NCI-H1417 (cell line): ENCODE data around the gene COL6A6.

ENCODE experiments used
- DNase-seq, 3 experiments: peaks; one replicate each; lab custom pipeline; 2025; lab: John Stamatoyannopoulos, UW

The COL6A6 gene, protein sequence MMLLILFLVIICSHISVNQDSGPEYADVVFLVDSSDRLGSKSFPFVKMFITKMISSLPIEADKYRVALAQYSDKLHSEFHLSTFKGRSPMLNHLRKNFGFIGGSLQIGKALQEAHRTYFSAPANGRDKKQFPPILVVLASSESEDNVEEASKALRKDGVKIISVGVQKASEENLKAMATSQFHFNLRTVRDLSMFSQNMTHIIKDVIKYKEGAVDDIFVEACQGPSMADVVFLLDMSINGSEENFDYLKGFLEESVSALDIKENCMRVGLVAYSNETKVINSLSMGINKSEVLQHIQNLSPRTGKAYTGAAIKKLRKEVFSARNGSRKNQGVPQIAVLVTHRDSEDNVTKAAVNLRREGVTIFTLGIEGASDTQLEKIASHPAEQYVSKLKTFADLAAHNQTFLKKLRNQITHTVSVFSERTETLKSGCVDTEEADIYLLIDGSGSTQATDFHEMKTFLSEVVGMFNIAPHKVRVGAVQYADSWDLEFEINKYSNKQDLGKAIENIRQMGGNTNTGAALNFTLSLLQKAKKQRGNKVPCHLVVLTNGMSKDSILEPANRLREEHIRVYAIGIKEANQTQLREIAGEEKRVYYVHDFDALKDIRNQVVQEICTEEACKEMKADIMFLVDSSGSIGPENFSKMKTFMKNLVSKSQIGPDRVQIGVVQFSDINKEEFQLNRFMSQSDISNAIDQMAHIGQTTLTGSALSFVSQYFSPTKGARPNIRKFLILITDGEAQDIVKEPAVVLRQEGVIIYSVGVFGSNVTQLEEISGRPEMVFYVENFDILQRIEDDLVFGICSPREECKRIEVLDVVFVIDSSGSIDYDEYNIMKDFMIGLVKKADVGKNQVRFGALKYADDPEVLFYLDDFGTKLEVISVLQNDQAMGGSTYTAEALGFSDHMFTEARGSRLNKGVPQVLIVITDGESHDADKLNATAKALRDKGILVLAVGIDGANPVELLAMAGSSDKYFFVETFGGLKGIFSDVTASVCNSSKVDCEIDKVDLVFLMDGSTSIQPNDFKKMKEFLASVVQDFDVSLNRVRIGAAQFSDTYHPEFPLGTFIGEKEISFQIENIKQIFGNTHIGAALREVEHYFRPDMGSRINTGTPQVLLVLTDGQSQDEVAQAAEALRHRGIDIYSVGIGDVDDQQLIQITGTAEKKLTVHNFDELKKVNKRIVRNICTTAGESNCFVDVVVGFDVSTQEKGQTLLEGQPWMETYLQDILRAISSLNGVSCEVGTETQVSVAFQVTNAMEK (N-terminal part only)

GRCh38 chr3:130516645-130517512 is at the start of gene COL6A6:
Gene COL6A6, plus strand, starts transcription at chr3:130517177. Its CDS starts 43,188 bp downstream, at chr3:130560365.
- peak in 2 of 3 experiments; percentile 10 to 19 for DNase-seq

DNA sequence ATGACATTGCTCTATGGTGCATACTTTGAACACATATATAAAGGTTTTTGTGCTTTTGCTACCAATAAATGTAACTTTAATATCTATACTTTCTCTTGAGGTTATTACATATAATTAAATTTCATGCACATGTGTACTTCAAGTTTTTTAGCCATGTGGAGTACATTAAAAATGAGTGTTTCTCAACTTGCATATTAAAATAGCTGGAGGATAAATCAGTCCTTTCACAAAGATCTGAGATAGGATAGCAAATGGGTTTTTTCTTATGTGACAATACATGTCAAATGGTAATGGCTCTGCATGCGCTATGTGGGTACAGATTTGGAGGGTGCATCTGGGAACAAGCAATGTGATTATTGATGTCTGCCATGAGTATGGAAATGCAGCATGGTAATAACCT is 48.7 kb upstream of the COL6A6 start:
- no peak for DNase-seq

GRCh38 chr3:130470126-130470525 is 46.9 kb upstream of the COL6A6 start:
- DNase-seq: no peak

DNA sequence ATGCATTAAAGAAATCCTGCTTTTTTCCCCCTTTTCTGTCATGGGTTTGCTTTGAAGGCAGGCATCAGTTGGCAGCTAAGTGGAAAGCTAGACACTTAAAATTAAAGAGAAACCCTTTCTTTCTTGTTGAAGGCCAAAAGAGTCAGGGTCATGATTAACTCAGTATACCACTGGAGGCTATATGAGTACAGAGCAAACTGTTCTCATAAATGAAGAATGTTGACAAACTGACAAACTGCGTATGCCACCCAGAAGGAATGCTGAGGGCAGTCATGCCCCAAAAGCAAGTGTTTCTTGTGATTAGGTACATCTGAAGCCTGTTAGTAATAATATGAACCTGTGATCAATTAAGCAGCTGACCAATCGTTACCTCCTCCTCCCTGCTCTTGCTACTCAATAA is 43.6 kb upstream of the COL6A6 start:
- DNase-seq: no peak

- peak in 1 of 3 experiments; percentile 22 for DNase-seq
These were observed 36.2 kb upstream of the COL6A6 start for GRCh38 chr3:130480736-130481135.

GRCh38 chr3:130488288-130488687 is 28.7 kb upstream of the COL6A6 start:
- no peak for DNase-seq

DNA sequence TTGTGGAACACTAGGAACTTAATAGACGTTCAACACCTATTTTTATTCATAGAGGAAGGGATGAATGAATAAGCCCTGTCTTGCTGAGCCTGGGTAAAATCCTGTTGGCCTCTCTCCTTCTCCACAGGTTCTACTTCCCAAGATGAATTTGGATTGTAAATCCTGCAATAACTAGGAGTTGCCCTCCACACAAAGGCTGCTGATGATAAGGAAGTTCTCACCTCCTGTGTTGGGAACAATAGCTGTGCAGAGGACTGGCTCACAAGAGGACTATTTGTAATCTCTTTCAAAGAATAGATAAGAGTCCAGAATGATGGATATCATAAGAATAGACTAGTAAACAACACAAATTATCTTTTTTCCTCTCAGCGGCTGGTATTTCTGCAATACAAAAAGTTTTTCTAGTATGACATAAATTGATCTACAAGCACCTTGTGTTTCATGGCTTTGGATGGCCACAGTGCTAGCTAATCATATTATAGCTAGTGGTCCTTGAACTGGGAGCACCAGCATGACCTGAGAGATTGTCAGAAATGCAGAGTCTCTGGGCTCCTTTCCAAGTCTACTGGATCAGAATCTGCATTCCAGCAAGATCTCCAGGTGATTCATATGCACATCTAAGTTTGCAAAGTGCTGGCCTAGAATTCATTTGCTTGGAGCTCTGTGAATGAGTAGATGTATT is 28.1 kb upstream of the COL6A6 start:
- no peak for DNase-seq

GRCh38 chr3:130490241-130490640 is 26.7 kb upstream of the COL6A6 start:
- no peak for DNase-seq

DNA sequence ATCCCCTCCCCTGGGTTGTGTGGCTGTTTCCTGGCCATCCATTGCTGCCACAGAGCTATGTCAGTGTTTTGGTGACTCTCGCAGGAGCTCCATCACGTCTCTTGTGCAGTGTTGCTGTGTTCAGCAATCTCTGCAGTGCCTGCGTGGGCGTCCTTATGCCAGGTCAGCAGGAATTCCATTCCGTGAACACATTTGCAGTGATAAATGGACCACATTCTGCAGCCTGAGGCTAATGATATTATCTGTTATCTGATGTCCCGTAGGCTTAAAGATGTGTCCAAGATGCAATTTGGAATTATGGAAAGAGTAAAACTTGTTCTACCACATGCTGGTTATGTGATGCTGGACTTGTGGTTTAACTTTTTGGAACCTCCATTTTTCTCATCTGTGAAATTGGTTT is 25.5 kb upstream of the COL6A6 start:
- no peak for DNase-seq

GRCh38 chr3:130504701-130505100 is 12.3 kb upstream of the COL6A6 start:
- DNase-seq: no peak

DNA sequence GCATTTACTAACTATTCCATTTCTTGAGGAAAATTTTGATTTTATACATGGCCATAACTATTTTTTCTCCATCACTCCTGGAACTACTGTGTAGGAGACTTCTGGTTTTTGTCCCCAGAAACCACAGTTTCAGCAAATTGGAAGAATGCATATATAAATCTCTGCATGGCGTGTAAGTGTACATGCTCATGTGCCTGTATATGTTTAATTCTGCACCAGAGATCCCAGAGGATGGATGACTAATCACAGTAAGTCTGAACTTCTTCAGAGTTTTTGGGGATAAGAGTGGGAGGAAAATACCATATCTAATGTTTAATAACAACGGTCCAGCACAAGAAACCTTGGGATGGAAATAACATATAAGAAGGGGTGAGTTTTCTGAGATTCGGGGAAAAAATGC is 10.9 kb upstream of the COL6A6 start:
- DNase-seq: no peak

- DNase-seq: no peak
These were observed 9.2 kb upstream of the COL6A6 start for GRCh38 chr3:130507746-130508145.

DNA sequence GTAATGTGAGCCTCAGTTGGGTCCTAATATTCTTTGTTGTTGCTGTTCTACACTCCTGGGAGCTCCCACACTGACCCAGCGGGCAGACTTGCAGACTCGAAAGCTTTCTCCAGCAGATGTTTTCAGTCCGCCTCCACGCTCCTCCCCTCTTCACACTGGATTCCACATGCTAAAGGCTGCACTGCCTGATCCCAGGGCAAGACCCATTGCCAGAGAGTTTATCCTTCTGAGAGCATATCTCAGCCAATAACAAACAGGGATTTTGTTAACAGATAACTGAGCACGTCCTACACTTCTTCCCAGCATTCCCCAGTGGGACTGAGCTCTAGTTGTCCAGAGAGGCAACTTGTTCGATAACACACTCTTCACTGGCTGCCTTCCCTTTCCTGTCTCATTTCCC is 8.0 kb upstream of the COL6A6 start:
- DNase-seq: no peak

- no peak for DNase-seq
These were observed 2.3 kb upstream of the COL6A6 start for GRCh38 chr3:130514681-130515080.

- DNase-seq: no peak
These were observed 1.2 kb upstream of the COL6A6 start for GRCh38 chr3:130515755-130516154.

- DNase-seq: no peak
These were observed 625 bp downstream of the COL6A6 start for GRCh38 chr3:130517602-130518001.

DNA sequence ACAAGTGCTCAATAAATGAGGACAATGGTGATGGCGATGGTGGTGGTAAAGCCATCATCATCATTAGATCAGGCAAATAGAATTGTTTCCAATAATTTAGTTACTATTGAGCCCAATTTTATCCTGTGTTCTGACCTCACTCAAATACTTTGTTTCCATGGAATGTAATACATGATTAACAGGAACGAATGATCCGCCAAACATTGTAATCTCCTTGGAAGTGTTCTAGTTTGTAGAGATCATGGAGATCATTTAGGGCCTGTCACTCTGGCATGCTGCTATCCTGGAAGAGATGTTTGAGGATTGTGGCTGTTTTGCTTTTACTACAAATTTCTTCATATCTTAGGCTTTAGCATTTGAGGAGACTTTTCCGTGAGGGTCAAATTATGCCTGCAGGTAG is 2.8 kb downstream of the COL6A6 start:
- DNase-seq: no peak

DNA sequence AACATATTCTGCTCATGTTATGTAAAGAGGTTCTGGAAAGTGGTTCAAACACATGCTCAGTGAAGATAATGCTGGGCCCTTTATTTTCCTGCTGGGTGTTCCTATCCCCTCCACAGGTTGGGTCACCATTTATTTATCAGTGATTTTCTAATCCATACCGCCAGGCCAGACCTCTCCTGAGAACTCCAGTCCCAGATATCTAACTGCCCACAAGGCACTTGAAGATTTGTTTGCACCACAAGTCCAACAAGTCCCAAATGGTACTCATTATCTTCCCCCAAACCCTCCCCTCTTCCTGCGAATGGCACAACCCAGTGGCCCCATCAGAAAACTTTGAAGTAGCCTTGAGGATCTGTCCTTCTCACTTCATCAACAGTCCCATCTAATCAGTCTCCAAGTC is 5.4 kb downstream of the COL6A6 start:
- DNase-seq: no peak

DNA sequence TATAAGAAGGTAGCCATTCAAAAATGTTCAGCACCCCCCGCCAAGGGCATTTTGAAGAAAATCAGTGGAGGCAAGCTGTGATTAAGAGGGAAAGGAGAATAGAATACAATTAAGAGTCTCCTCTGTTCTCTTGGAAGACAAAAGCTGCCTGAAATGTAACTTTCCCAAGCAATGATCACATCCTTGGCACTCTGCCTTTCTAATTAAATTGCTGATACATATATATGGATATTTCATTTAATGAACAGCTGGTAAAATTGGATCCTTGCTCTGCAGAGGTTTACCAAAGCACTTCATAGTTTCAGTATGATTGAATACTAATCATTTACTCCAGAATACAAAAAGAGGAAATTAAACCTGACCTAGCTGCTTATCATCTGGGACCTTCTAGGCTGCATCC is 10.4 kb downstream of the COL6A6 start:
- no peak for DNase-seq

- no peak for DNase-seq
These were observed 11.1 kb downstream of the COL6A6 start for GRCh38 chr3:130528120-130528519.
